ENCODE measurements around the gene KCNIP4.

The KCNIP4 gene

GRCh38 chr4:20700007-20700761 lies 1248.4 kb downstream of the KCNIP4 start, which contains the start of gene PACRGL:
Gene PACRGL, plus strand, starts transcription at chr4:20700458. Its CDS starts 4,024 bp downstream, at chr4:20704482.
- peak; percentile 96 for DNase-seq

- no peak for DNase-seq
Measured at GRCh38 chr4:20698820-20699219, 1249.8 kb downstream of the KCNIP4 start.

DNA sequence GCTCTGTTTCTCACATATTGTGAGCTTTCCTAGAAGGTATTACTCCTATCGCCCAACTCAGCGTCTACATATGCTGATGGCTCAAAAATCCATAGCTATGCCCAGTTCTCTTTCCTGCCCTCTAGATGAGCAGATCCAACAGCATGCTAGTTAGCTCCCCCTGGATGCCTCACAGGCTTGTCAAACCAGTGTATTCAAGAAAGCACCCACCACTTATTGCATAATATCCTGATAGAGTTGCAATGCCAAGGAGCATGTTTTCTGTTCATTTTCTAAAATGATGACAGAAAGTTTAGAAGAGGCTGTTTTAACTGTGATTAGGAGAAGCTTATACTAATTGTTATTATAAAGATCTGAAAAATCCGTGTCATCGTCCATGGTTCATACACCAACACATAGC lies 1250.2 kb downstream of the KCNIP4 start:
- no peak for DNase-seq

GRCh38 chr4:20696815-20697214 lies 1251.8 kb downstream of the KCNIP4 start:
- DNase-seq, result no peak

- DNase-seq, result no peak
Measured at GRCh38 chr4:20687864-20688263, 1260.7 kb downstream of the KCNIP4 start.

- no peak for DNase-seq
Measured at GRCh38 chr4:20684852-20685763, 1263.5 kb downstream of the KCNIP4 start.

GRCh38 chr4:20683766-20684165 lies 1264.8 kb downstream of the KCNIP4 start:
- no peak for DNase-seq

DNA sequence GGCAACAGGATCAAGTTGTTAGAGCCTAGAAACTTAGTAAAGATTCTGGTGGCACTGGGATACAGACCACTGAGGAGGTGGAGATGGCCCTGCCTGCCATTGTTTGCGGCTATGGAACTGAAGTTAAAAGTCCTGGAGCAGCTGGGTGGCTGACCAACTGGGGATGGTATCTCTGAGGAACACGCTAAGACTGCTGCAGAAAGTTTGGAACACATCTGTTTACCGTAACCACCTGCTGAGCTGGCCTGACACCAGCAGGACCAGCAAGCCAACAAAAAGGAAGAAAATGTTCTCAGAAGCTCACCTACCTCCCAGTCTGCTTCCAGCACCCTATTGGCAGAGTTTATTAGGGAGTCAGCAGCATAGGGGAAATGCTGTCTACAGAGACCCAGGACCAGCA lies 1265.7 kb downstream of the KCNIP4 start:
- no peak for DNase-seq

- no peak for DNase-seq
Measured at GRCh38 chr4:20681271-20681670, 1267.3 kb downstream of the KCNIP4 start.

DNA sequence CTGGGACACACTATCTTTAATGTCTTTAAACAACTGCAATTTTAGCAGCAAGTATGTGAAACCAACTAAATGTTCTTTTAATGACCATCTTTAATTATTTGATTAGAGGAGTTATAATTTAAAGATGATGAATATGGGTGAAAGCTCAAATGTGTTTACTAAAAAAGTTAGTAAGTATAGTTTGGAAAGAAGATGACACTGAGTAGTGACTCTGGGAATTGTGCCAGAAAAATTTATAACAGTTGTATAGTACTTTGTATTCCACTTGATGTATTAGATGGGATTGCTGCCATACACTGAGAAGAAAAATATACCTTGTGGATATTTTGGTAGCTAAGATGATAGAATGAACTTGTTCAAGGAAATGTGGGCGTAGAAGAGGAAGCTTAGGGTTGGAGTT lies 1267.8 kb downstream of the KCNIP4 start:
- DNase-seq, result no peak

DNA sequence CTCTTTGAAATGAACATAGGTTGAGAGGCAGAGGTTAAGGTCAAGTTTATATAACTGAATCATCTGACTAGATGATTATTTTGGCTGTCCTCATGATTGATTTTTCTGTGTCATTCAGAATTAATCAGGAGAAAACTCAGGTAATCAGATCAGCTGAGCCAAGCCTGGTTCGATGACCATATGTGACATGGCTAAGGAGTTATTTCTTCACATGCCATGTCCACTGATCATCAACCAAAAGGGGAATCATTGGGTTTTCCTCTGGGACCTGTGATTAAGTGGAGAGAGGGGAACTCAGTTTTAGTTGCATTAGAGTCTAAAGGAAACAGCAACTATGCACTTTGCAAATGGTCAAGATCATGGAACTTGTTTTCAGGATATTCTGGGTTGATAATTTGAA lies 1268.6 kb downstream of the KCNIP4 start:
- no peak for DNase-seq
